Measurements from ENCODE around the gene C9orf78. TPM values are rescaled to one million over a fixed set of nuclear protein-coding genes. Genes with fewer than 3 reads are reported as not detected.

C9orf78 gene
- total and polyA plus RNA-seq, 9 of the 15 experiments (the other 6 are each of a cell fraction or from before 2014, with no cell fraction given) = 94.6 to 266 (median 202) TPM

- TF ChIP-seq CREB5 (CRISPR knock-in tag; IDR thresholded peaks at IDR 0.05) (no peak), SMARCA5 (IDR thresholded peaks at IDR 0.05) (no peak), SNRNP70 (optimal IDR thresholded peaks at IDR 0.05; ENCODE audit: low read depth, low read length) (no peak), PRMT5 (CRISPR knock-in tag; IDR thresholded peaks at IDR 0.05) (no peak), NBN (IDR thresholded peaks at IDR 0.05; ENCODE audit: low read depth) (no peak; the same call in 1 of the 2 replicates), ZNF644 (tag; IDR thresholded peaks at IDR 0.05; ENCODE audit: low read depth) (no peak), TFAP4 (CRISPR knock-in tag; IDR thresholded peaks at IDR 0.05; ENCODE audit: borderline replicate concordance) (no peak), RCOR1 (IDR thresholded peaks at IDR 0.05; ENCODE audit: borderline replicate concordance in 1 of 2, low read depth in 2 of 2, low read length in 2 of 2) (0 out of 4 replicates have a peak, but pooled peaks of 1 of the 2 experiments have one; percentile 1), KLF1 (tag; IDR thresholded peaks at IDR 0.05) (no peak; the same call in 1 of the 2 replicates), ZNF551 (CRISPR knock-in tag; IDR thresholded peaks at IDR 0.05) (no peak), ZNF586 (CRISPR knock-in tag; conservative IDR thresholded peaks at IDR 0.05) (no peak), CHAMP1 (IDR thresholded peaks at IDR 0.05) (no peak), NFE2L1 (tag; IDR thresholded peaks at IDR 0.05; ENCODE audit: borderline replicate concordance, low read depth) (no peak), EWSR1 (IDR thresholded peaks at IDR 0.05; ENCODE audit: borderline replicate concordance, low read depth, partially characterized antibody) (no peak), HDGF (IDR thresholded peaks at IDR 0.05) (no peak), RBM17 (IDR thresholded peaks at IDR 0.05; ENCODE audit: borderline replicate concordance, low read depth, low read length) (no peak), STAT5A (IDR thresholded peaks at IDR 0.05; ENCODE audit: borderline replicate concordance, low read length) (no peak), NR4A1 (CRISPR knock-in tag; IDR thresholded peaks at IDR 0.05) (0 out of 2 replicates have a peak, but pooled peaks have one; percentile 36), NR4A1 (tag; IDR thresholded peaks at IDR 0.05) (no peak), TFAM (CRISPR knock-in tag; conservative IDR thresholded peaks at IDR 0.05) (no peak), PHB (CRISPR knock-in tag; IDR thresholded peaks at IDR 0.05) (no peak), HINFP (tag; conservative IDR thresholded peaks at IDR 0.05; ENCODE audit: low read depth) (no peak)
These were observed at the start of gene C9orf78, which contains the start of gene USP20 (continued) for GRCh38 chr9:129835128-129835859.
